GM12875 (cell line): Measurements from ENCODE around the gene JPH4.
"Not testable (repeated sequence)": the region's sequence is repeated elsewhere in the genome, so short reads cannot be mapped to it uniquely, and the experiment has no call there.

Experiments used
- H3K4me3 ChIP-seq: one replicate; pipeline ENCODE4 v1.5.1; 2011; ENCODE audit warnings: low read depth, low read length, control low read depth
- CTCF ChIP-seq: IDR thresholded peaks from 2 replicates; pipeline ENCODE4 v1.5.1; 2011; ENCODE audit warnings: low read depth, mild to moderate bottlenecking, control low read depth, inconsistent platforms, low read length, moderate library complexity, borderline replicate concordance; ENCODE audit not compliant: insufficient read depth

The JPH4 gene

GRCh38 chr14:23538050-23538718, 40.4 kb downstream of the JPH4 start:
- no peak overlapping the region for H3K4me3 ChIP-seq
- TF ChIP-seq CTCF = no peak

DNA sequence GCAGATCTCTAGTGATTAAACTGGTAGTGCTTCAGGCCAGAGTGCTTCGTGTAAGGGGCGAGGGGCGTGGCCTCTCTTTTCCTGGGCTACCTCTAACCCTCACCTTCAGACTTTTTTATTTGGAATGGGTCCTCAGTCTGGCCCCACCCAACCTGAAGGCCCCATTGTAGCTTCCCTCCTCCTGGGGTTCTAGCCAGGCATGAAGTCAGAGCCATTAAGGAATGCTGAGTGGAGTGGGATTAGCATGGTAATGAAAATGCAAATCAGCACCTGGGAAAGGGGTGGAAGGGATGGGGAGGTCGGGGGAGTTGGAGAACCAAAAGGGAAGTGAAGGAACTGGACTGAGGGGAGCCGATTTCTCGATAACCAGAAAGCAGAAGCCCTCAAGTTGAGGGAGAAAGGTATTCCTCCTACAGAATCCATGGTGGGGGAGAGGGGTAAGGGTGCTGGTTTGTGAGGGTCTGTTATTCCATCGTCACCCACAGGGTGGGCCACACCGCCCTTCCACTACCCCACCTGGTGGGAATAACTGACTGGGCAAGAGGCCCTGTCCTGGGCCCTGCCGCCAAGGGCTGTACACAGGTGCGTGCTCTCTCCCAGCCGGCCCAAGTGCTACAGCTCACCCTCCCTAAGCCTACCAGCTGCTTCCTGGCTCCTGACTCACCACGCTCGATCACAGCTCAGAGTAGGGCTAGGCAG, 41.1 kb downstream of the JPH4 start:
- TF ChIP-seq CTCF = no peak
- no peak overlapping the region for H3K4me3 ChIP-seq

DNA sequence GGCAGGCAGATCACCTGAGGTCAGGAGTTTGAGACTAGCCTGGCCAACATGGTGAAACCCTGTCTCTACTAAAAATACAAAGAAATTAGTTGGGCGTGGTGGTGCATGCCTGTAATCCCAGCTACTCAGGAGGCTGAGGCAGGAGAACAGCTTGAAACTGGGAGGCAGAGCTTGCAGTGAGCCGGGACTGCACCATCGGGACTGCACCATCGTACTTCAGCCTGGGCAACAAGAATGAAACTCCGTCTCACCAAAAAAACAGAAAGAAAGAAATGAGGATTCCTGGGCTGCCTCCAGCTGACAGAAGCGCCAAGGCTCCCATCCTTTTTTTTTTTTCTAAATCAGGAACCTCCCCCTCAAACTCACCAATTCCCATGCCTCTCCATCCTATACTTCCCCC, 41.7 kb downstream of the JPH4 start:
- not testable (repeated sequence) for H3K4me3 ChIP-seq

- no peak for TF ChIP-seq CTCF
- H3K4me3 ChIP-seq = no peak overlapping the region
Observed at GRCh38 chr14:23536494-23536893, 42.1 kb downstream of the JPH4 start.

- TF ChIP-seq CTCF = no peak
- H3K4me3 ChIP-seq = no peak overlapping the region
Observed at GRCh38 chr14:23535943-23536342, 42.6 kb downstream of the JPH4 start.

DNA sequence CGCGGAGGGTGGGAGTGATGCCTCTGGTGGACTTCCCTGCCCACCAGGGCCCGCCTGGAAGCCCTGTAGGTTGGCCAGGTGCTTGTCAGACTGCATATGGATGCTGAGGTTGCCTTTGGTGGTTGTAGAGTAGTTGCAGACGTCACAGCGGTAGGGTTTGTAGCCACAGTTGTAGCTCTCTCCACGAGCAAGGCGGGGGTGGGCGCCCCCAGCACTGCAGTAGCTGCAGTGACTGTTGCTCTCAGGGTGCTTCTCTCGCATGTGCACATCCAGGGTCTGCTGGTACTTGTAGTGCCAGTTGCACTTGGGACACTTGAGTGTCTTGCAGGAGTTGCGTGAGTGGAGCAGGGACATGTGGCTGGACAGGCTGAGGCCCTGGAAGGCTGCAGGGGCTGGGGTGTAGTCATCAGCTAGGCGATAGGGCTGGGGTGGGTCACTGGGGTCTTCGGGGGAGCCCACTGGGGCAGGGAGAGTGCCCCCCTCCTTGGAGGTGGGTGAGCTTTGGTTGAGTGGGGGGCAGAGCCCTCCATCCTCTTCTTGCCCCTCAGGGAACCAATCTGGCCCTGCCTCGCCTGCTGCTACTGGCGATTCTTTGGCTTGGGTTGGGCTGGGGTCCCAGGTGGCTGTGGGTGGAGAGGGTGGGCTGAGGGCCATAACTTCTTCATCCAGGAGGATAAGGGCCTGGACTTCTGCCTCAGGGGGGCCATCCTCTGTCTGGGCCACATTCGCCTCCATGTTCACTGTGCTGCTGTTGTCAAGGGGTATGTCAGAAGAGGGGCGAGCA, 44.7 kb downstream of the JPH4 start:
- H3K4me3 ChIP-seq = no peak overlapping the region
- TF ChIP-seq CTCF = no peak

DNA sequence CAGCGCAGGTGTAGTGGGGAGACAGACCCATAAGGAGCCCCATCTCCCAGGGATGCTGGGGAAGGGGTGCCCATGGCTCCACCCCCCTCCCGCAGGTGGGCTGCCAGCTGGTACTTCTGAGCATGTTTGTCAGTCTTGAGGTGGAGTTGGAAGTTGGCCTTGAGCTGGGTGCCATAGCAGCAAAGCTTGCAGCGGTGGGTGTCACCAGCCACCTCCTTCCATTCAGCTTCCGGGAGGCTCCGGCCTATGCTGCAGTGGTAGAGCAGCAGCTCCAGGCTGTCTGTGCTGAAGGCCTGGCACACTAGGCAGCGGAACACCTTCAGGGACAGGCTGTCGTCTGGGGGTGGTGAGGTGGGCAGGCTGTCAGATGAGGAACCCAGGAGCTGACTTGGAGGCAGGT, 45.9 kb downstream of the JPH4 start:
- no peak for TF ChIP-seq CTCF
- no peak overlapping the region for H3K4me3 ChIP-seq
